ENCODE results near the gene PCDHGC5.

DNA sequence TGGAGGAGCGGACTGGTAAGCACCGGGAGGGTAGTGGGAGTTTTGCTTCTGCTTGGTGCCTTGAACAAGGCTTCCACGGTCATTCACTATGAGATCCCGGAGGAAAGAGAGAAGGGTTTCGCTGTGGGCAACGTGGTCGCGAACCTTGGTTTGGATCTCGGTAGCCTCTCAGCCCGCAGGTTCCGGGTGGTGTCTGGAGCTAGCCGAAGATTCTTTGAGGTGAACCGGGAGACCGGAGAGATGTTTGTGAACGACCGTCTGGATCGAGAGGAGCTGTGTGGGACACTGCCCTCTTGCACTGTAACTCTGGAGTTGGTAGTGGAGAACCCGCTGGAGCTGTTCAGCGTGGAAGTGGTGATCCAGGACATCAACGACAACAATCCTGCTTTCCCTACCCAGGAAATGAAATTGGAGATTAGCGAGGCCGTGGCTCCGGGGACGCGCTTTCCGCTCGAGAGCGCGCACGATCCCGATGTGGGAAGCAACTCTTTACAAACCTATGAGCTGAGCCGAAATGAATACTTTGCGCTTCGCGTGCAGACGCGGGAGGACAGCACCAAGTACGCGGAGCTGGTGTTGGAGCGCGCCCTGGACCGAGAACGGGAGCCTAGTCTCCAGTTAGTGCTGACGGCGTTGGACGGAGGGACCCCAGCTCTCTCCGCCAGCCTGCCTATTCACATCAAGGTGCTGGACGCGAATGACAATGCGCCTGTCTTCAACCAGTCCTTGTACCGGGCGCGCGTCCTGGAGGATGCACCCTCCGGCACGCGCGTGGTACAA is 12.6 kb upstream of the PCDHGC5 start:
- TF ChIP-seq, protein P1, sequence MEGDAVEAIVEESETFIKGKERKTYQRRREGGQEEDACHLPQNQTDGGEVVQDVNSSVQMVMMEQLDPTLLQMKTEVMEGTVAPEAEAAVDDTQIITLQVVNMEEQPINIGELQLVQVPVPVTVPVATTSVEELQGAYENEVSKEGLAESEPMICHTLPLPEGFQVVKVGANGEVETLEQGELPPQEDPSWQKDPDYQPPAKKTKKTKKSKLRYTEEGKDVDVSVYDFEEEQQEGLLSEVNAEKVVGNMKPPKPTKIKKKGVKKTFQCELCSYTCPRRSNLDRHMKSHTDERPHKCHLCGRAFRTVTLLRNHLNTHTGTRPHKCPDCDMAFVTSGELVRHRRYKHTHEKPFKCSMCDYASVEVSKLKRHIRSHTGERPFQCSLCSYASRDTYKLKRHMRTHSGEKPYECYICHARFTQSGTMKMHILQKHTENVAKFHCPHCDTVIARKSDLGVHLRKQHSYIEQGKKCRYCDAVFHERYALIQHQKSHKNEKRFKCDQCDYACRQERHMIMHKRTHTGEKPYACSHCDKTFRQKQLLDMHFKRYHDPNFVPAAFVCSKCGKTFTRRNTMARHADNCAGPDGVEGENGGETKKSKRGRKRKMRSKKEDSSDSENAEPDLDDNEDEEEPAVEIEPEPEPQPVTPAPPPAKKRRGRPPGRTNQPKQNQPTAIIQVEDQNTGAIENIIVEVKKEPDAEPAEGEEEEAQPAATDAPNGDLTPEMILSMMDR (IDR thresholded peaks at IDR 0.05; ENCODE audit: low read length): no peak
- TF ChIP-seq EZH2phosphoT487 (IDR thresholded peaks at IDR 0.05; ENCODE audit: low read length): no peak

Data from MM.1S (cell line).